ENCODE results near the gene JAKMIP1. TPM values are rescaled to one million over a fixed set of nuclear protein-coding genes. Genes with fewer than 3 reads are reported as not detected.

JAKMIP1 gene
- total RNA-seq, result 0.64 TPM
- long read RNA-seq, result 0 reads

DNA sequence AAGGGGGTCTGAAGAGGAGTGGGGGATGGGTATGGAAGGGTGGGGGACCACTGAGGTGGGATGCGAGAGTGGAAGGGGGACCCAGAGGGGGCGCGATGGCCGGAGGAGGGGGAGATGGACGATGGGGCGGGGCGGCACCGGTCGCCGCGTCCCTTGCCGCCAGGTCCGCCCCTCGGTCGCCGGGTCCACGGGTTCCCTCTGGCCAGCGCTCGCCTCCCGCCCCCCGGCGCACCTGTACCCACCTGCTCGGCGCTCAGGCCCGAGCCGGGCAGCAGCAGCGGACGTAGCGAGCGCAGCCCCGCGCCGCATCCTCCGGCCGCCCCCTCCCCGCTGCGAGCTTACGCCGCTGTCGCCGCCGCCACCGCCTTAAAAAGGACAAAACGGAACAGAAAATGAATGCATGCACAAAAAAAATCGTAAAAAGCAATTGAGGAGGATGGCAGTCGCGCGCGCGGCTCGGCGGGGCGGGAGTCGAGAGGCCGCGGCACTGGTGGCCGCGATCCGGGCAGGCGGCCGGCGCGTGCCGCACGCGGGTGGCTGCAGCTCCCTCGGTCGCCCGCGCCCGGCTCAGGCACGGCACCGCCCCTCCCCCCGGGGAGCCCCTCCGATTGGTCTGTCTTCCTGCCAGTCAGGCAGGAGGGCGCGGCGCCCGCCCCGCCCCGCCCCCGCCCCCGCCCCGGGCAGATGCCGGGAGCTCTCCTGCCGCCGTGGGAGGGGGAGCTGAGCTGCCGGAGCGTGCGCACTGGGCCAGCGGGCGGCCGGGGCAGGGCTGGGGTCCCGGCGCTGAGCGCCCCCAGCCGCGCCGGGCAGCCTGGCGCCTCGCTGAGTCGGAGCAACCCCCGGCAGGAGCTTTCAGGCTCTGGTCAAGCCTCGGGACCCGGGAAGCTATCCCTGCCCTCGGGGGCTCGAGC lies at the start of gene JAKMIP1:
Gene JAKMIP1, minus strand, starts transcription at position 539 of the 911 bp plus-strand sequence. CDS start 87,699 bp downstream, outside the sequence.
- Histone ChIP-seq H3K4me1 (peaks cover 9% of the 10 kb centered on the region), H3K27ac (no peak within 1 kb of the TSS), H3K9me3 (no peaks in the 10 kb centered on the region), H3K4me3 (peak within 1 kb of the TSS; percentile 54), H3K27me3 (peaks cover 42% of the 10 kb centered on the region), H3K36me3 (no peaks in the 10 kb centered on the region)
- ATAC-seq, result peak; percentile 91
- intact Hi-C loops (cut with DNase I), result no loop called here
- TF ChIP-seq, protein P1, sequence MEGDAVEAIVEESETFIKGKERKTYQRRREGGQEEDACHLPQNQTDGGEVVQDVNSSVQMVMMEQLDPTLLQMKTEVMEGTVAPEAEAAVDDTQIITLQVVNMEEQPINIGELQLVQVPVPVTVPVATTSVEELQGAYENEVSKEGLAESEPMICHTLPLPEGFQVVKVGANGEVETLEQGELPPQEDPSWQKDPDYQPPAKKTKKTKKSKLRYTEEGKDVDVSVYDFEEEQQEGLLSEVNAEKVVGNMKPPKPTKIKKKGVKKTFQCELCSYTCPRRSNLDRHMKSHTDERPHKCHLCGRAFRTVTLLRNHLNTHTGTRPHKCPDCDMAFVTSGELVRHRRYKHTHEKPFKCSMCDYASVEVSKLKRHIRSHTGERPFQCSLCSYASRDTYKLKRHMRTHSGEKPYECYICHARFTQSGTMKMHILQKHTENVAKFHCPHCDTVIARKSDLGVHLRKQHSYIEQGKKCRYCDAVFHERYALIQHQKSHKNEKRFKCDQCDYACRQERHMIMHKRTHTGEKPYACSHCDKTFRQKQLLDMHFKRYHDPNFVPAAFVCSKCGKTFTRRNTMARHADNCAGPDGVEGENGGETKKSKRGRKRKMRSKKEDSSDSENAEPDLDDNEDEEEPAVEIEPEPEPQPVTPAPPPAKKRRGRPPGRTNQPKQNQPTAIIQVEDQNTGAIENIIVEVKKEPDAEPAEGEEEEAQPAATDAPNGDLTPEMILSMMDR (IDR thresholded peaks at IDR 0.05), result no peak
- DNase-seq, result peak; percentile 88

DNA sequence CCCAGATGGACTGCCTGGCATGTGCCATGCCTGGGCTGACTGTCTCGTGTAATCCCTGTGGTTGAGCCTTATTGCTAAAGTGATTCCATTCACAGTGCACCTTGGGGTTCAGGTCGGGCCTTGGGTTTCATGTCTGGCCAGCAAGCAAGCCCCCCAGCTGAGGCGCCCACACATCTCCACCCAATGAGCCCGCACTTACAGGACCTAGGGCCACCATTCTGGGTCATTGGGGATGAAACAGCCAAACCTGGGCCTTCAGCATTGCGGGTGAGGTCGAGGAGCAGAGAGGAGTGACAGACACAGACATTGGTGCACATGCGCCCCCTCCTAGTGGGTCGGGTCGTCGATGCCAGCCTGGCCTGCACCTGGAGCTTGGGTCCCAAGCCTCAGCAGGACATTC lies 48.0 kb upstream of the JAKMIP1 start:
- no peaks in the 10 kb centered on the region for H3K9me3 ChIP-seq
- H3K4me1 ChIP-seq, result no peaks in the 10 kb centered on the region
- H3K27ac ChIP-seq, result no peak overlapping the region
- no peaks in the 10 kb centered on the region for H3K36me3 ChIP-seq
- intact Hi-C loops (cut with DNase I), result no loop called here
- TF ChIP-seq, protein P1 (IDR thresholded peaks at IDR 0.05), result no peak
- ATAC-seq (no peak), DNase-seq (no peak)
- no peak overlapping the region for H3K4me3 ChIP-seq
- H3K27me3 ChIP-seq, result peaks cover 39% of the 10 kb centered on the region

DNA sequence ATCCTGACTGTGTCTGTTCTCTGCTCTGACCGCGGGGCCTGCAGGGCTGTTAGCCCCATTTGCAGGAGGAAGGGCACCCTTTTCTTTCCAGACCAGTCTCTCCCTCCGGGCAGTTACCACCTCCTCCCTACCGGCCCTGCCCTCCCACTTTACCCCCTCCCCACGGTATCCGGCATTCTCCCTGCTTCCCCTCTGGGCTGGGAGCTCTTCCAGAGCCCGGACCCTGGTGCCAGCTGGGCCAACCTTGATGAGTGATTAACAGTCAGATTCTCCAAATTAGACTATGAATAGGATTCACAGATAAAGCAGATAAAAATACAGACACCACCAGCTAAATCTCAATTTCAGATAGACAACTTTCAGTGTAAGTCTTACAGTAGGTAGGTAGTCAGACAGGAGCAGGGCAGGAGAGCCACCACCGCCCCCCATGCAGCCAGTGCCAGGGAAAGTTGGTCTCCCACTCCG lies 45.9 kb upstream of the JAKMIP1 start:
- TF ChIP-seq, protein P1 (IDR thresholded peaks at IDR 0.05), result no peak
- intact Hi-C loops (cut with DNase I), result no loop called here
- DNase-seq, result no peak
- ATAC-seq, result no peak
- H3K27ac ChIP-seq, result no peak overlapping the region
- no peaks in the 10 kb centered on the region for H3K9me3 ChIP-seq
- H3K27me3 ChIP-seq, result peaks cover 39% of the 10 kb centered on the region
- H3K36me3 ChIP-seq, result no peaks in the 10 kb centered on the region
- H3K4me3 ChIP-seq, result no peak overlapping the region
- H3K4me1 ChIP-seq, result no peaks in the 10 kb centered on the region

DNA sequence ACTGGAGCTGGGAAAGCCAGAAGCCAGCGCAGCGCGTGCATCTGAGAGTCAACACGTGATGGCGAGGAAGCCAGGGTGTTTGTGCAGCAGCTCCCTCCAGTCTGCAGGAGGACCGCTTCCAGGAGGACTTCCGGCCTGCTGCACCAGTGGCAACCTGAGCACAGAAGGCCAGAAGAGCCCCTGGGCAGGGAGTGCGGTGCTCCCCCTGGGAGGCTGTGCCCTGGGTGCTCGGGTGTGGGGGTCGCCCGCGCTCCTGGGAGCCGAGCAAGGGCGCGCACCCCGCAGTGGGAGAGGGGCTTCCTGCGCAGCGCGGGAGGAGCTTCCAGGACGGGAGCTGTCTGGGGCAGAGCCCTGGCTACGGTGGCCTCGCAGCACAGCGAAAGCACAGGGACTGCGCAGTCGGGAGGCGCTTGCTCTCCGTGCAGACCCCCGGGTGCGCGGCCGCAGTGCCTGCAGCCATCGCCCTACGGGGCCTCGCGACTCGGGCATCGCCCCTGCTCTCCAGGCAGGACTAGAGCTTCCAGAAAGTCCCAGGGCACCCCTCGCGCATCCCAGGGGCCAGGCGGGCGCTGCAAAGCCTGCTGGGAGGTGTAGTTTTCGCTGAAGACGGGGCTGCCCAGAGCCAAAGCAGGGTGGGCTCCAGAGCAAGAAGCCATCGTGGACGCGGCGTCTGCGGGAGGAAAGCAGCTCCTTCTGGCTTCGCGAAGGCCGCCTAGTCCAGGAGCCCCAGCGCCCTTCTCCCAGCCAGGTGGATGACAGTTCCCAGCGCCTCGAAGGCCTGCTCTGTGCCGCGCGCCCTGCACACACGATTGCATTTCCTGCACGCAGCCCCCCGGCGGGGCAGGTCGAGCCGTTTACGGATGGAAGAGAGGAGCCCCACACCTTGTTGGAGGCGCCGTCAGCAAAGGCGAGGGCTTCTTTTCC lies 45.2 kb upstream of the JAKMIP1 start:
- no peak overlapping the region for H3K4me3 ChIP-seq
- intact Hi-C loops (cut with DNase I), result no loop called here
- no peaks in the 10 kb centered on the region for H3K4me1 ChIP-seq
- no peaks in the 10 kb centered on the region for H3K9me3 ChIP-seq
- H3K36me3 ChIP-seq, result no peaks in the 10 kb centered on the region
- ATAC-seq, result no peak
- no peak overlapping the region for H3K27ac ChIP-seq
- peaks cover 37% of the 10 kb centered on the region for H3K27me3 ChIP-seq
- TF ChIP-seq, protein P1 (IDR thresholded peaks at IDR 0.05), result no peak
- no peak for DNase-seq

DNA sequence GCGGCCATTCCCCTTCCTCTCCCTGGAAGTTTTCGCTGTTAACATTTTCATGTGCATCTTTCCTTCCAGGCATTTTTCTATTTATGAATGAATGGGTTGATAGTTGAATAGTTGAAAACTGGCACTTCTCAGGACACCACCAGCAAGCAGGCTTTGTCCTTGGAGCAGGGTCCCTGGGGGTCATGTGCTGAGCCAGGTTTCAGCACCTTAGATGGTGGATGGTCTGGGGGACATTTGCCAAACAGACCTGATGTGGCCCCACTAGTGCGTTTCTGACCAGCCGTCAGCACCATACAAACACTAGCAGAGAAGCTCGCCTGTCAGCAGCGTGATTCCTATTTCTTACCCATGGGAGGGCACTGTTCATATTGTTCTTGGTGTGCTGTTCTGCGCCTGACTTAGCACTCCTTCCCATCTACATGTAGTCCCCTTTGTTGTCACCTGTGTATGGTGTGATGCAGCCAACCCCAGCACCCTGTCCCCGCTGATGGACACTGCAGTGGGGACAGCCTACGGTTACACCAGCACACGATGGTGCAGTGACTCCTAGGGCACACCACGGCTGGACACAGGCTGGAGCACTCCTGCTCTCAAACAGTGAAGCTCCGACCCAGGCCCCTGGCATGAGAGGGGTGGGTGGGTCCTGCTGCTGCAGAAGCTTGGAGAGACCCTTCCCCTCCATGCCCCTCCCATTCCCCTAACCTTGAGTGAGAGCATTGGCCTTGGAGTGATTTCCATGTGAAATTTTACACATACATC lies 42.1 kb upstream of the JAKMIP1 start:
- Histone ChIP-seq H3K27ac (no peak overlapping the region), H3K4me3 (no peak overlapping the region), H3K36me3 (no peaks in the 10 kb centered on the region), H3K4me1 (no peaks in the 10 kb centered on the region), H3K9me3 (no peaks in the 10 kb centered on the region), H3K27me3 (peaks cover 28% of the 10 kb centered on the region)
- DNase-seq, result no peak
- TF ChIP-seq, protein P1 (IDR thresholded peaks at IDR 0.05), result no peak
- ATAC-seq, result peak; percentile 17
- intact Hi-C loops (cut with DNase I), result no loop called here
